Lower lobe of right lung (tissue), 2 donors: ENCODE data around the gene HOXA5. TPM values are rescaled to one million over a fixed set of nuclear protein-coding genes. Genes with fewer than 3 reads are reported as not detected.
A peak's percentile ranks its signal among the peaks of the same experiment; 100 is the strongest.

ENCODE experiments used
- ATAC-seq, 2 donors: fragments of 200-7000 bp; cut with Tn5 transposase; one replicate each; pipeline ENCODE4 v1.9.1; 2020 to 2022; ENCODE audit warnings: mild to moderate bottlenecking in 2 of 2, moderate library complexity in 2 of 2
- DNase-seq: peaks from one replicate; pipeline ENCODE4 v3.0.0-alpha.2; 2020
- H3K27ac ChIP-seq: fragments of 200-600 bp; one replicate; pipeline ENCODE4 v1.8.0; 2022
- H3K27me3 ChIP-seq: fragments of 200-600 bp; one replicate; pipeline ENCODE4 v1.8.0; 2022; ENCODE audit warnings: low read depth
- H3K36me3 ChIP-seq: fragments of 200-600 bp; one replicate; pipeline ENCODE4 v1.8.0; 2022; ENCODE audit warnings: mild to moderate bottlenecking
- H3K4me1 ChIP-seq: fragments of 200-600 bp; one replicate; pipeline ENCODE4 v1.8.0; 2022
- H3K4me3 ChIP-seq: fragments of 200-600 bp; one replicate; pipeline ENCODE4 v1.8.0; 2022; ENCODE audit warnings: mild to moderate bottlenecking
- H3K9me3 ChIP-seq: fragments of 200-600 bp; one replicate; pipeline ENCODE4 v1.8.0; 2022
- CTCF ChIP-seq: fragments of 200-600 bp; IDR thresholded peaks from one replicate; pipeline ENCODE4 v1.8.0; 2022; ENCODE audit warnings: antibody characterized with exemption, mild to moderate bottlenecking
- intact Hi-C: fragments of 100-400 bp; cut with DNase I; formaldehyde crosslinking; loops from one replicate; pipeline ENCODE4 v1.11.0; 2022
- total RNA-seq: library from RNA; stranded (reverse); fragmentation: NEBNext Ultra II Directional; extraction: Animal tissue kit (Norgen Biotek cat#: 25700); gene quantifications from one replicate; pipeline ENCODE4 v1.2.1, GENCODE V29; 2021
- donor health status: DM: no; HTN: yes; CAD: no; lungs with severe emphysema.

Gene HOXA5
- total RNA-seq, 1 donor from 2014 or later: 16.0 TPM

GRCh38 chr7:27164045-27164366 is 20.5 kb upstream of the HOXA5 start:
- no peaks in the 10 kb centered on the region for H3K9me3 ChIP-seq
- peaks cover 95% of the 10 kb centered on the region for H3K27me3 ChIP-seq
- TF ChIP-seq CTCF: no peak
- intact Hi-C loops: no loop called here
- no peak overlapping the region for H3K27ac ChIP-seq
- ATAC-seq: no peak
- peak overlapping the region; percentile 50 for H3K4me3 ChIP-seq
- DNase-seq: no peak
- no peaks in the 10 kb centered on the region for H3K36me3 ChIP-seq
- H3K4me1 ChIP-seq: peaks cover 40% of the 10 kb centered on the region

GRCh38 chr7:27163288-27164044 is 20.0 kb upstream of the HOXA5 start:
- peaks cover 95% of the 10 kb centered on the region for H3K27me3 ChIP-seq
- H3K9me3 ChIP-seq: no peaks in the 10 kb centered on the region
- intact Hi-C loops: no loop called here
- DNase-seq (no peak), ATAC-seq (no peak)
- no peak for TF ChIP-seq CTCF
- no peak overlapping the region for H3K4me3 ChIP-seq
- no peaks in the 10 kb centered on the region for H3K36me3 ChIP-seq
- H3K4me1 ChIP-seq: peaks cover 40% of the 10 kb centered on the region
- no peak overlapping the region for H3K27ac ChIP-seq

DNA sequence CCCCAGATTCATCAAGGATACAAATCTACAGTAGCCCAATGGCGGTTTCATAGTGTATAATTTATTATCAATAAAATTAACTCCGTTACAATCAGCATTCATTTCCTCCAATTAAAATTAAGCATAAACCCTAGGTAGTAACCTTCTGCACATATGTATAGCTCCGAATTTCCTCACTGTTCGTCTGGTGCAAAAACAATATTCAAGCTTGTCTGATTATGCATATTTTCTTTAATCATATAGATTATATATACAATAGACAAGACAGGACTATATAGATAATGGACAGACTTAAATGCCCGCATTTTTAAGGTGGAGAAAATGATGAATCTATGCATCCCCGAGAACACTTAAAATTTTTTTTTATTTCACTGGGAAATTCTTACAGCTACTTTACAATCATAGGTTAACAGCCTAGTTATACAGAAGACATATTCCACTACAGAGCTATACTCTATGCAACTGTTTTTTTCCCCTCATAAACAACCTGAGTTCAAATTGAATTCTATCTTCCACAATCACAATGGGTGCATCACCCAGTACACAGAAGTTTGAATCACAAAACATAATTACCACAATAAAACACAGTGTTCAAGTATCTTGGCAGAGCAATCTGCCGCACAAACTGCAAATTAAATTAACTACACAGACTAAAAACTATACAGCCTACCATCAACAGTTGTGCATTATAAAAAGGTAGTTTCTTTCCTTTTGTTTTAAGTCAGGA is 19.2 kb upstream of the HOXA5 start:
- TF ChIP-seq CTCF: no peak
- H3K36me3 ChIP-seq: no peaks in the 10 kb centered on the region
- H3K9me3 ChIP-seq: no peaks in the 10 kb centered on the region
- H3K27ac ChIP-seq: no peak overlapping the region
- peaks cover 95% of the 10 kb centered on the region for H3K27me3 ChIP-seq
- DNase-seq: no peak
- no peak for ATAC-seq
- no peak overlapping the region for H3K4me3 ChIP-seq
- intact Hi-C loops: no loop called here
- H3K4me1 ChIP-seq: peaks cover 40% of the 10 kb centered on the region

GRCh38 chr7:27161721-27162560 is 18.5 kb upstream of the HOXA5 start:
- peaks cover 44% of the 10 kb centered on the region for H3K4me1 ChIP-seq
- peaks cover 95% of the 10 kb centered on the region for H3K27me3 ChIP-seq
- DNase-seq (peak; percentile 46), ATAC-seq (no peak)
- H3K27ac ChIP-seq: no peak overlapping the region
- H3K36me3 ChIP-seq: no peaks in the 10 kb centered on the region
- H3K9me3 ChIP-seq: no peaks in the 10 kb centered on the region
- no peak for TF ChIP-seq CTCF
- intact Hi-C loops: no loop called here
- peak overlapping the region; percentile 63 for H3K4me3 ChIP-seq

DNA sequence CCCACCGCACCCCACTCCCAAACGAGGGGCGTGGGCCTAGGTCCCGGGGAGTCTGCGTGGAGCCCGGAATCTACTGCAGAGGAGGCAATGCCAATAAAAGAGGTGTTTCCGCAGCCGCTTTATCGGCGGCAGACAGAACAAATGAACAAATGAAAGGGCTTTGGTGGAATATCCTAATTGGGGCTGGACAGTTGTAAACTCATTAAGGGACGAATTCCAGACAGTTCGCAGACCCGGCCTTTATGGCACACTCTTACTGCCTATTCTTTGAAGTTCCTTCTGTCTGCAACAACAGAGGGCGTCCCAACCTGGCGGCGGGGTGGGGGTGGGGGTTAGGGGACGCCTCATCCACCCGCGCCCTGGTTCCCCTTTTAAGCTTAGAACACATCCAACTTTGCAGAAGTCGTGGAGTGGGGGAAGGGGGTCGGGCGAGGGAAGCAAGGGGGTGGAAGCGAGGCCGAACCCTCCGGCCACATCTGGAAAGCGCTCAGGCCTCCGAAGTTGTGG is 17.8 kb upstream of the HOXA5 start:
- DNase-seq: peak; percentile 78
- peaks cover 95% of the 10 kb centered on the region for H3K27me3 ChIP-seq
- ATAC-seq: peak; percentile 25 to 38
- H3K4me3 ChIP-seq: peak overlapping the region; percentile 63
- H3K4me1 ChIP-seq: peaks cover 48% of the 10 kb centered on the region
- TF ChIP-seq CTCF: no peak
- intact Hi-C loops: no loop called here
- H3K9me3 ChIP-seq: no peaks in the 10 kb centered on the region
- H3K27ac ChIP-seq: no peak overlapping the region
- H3K36me3 ChIP-seq: no peaks in the 10 kb centered on the region
